Body of pancreas (tissue), 4 donors: Measurements from ENCODE around the gene PPP4R4.

Source experiments
- POLR2A ChIP-seq, 3 donors: fragments of 450-650 bp; IDR thresholded peaks; one replicate each; pipeline ENCODE4 v1.6.1; 2016; ENCODE audit warnings: antibody characterized with exemption in 3 of 3, mild to moderate bottlenecking in 2 of 3
- TF ChIP-seq, protein P1 (sequence below), 7 experiments: fragments of 450-650 bp in 4 of 7; fragments of 200-600 bp in 3 of 7; sonication (generic) in 3 of 7; IDR thresholded peaks; one replicate each; pipeline ENCODE4 v1.5.1; 2016 to 2019; ENCODE audit warnings: antibody characterized with exemption in 7 of 7

DNA sequence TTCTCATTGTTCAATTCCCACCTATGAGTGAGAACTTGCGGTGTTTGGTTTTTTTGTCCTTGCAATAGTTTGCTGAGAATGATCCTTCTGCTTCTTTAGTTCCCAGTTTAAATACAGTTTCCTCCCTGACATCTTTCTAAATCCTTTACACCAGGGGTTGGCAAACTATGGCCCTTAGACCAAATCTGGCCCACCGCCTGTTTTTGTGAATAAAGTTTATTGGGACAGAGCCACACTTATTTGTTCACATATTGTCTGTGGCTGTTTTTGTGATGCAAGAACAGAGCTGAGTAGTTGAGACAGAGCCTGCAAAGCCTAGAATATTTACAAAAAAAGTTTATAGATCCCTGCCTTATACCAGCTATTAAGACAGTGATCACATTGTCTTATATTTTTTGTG, 65.3 kb downstream of the PPP4R4 start:
- TF ChIP-seq, protein P1, sequence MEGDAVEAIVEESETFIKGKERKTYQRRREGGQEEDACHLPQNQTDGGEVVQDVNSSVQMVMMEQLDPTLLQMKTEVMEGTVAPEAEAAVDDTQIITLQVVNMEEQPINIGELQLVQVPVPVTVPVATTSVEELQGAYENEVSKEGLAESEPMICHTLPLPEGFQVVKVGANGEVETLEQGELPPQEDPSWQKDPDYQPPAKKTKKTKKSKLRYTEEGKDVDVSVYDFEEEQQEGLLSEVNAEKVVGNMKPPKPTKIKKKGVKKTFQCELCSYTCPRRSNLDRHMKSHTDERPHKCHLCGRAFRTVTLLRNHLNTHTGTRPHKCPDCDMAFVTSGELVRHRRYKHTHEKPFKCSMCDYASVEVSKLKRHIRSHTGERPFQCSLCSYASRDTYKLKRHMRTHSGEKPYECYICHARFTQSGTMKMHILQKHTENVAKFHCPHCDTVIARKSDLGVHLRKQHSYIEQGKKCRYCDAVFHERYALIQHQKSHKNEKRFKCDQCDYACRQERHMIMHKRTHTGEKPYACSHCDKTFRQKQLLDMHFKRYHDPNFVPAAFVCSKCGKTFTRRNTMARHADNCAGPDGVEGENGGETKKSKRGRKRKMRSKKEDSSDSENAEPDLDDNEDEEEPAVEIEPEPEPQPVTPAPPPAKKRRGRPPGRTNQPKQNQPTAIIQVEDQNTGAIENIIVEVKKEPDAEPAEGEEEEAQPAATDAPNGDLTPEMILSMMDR (IDR thresholded peaks at IDR 0.05) = no peak
- TF ChIP-seq POLR2A (IDR thresholded peaks at IDR 0.05) = no peak
